Measurements from ENCODE around the gene DIP2C.
"Not testable (repeated sequence)": the region's sequence is repeated elsewhere in the genome, so short reads cannot be mapped to it uniquely, and the experiment has no call there.

DIP2C gene

DNA sequence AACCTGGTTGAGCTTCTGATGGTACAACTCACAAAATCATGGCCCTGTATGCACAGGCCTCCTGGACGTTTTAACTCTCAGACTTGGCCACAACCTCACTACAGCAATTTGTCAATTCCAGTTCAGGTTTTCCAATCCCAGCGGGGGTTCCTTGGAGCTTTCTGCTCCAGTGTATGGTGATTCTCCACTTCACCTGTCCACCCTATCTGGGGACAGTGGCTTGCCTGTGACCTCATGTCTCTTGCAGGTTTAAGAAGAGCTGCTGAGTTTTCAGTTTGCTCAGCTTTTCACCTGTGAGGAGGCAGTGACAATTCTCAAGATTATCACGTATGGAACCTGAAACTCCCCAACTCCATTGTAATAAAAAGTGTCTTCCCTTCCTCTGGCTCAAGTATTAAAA, 254.1 kb downstream of the DIP2C start:
- DNase-seq = no peak

- no peak for DNase-seq
Observed at GRCh38 chr10:429696-430095, 259.8 kb downstream of the DIP2C start.

DNA sequence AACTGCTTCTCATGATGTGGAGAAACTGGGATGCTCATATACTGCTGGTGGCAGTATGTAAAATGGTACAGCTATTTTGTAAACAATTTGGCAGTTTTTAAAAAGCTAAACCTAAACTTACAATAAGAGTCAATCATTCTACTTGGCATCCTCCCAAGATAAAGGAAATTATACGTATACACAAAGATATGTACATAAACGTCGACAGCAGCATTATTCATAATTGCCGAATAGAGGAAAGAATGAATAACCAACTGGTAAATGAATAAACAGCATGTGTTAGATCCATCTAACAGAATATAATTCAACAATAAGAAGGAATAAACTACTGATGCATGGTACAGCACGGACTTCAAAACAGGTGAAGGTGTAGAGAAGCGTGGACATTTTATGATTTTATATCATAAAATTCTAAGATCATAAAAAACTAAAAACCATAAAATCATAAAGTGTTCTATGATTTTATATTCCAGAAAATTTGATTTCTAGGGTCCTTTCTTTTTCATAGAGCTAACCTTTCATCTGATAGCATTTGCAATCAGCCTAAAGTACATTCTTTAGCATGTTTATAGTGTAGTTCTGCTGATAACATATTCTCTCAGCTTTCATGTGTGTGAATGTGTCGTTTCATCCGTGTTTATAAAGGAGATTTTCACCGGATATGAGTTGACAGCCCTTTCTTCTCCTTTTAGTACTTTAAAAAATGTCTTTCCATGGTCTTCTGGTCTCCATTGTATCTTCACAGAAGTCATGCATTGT, 261.5 kb downstream of the DIP2C start:
- DNase-seq = no peak

DNA sequence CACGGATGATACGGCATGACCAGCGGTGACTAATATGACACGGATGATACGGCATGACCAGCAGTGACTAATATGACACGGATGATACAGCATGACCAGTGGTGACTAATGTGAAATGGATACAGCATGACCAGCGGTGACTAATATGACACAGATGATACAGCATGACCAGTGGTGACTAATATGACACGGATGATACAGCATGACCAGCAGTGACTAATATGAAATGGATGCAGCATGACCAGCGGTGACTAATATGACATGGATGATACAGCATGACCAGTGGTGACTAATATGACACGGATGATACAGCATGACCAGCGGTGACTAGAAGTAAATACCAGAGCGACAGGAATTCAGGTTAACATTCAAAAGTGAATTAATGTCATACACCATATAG, 264.1 kb downstream of the DIP2C start:
- DNase-seq = not testable (repeated sequence)

- DNase-seq = not testable (repeated sequence)
Observed at GRCh38 chr10:424724-425123, 264.7 kb downstream of the DIP2C start.

DNA sequence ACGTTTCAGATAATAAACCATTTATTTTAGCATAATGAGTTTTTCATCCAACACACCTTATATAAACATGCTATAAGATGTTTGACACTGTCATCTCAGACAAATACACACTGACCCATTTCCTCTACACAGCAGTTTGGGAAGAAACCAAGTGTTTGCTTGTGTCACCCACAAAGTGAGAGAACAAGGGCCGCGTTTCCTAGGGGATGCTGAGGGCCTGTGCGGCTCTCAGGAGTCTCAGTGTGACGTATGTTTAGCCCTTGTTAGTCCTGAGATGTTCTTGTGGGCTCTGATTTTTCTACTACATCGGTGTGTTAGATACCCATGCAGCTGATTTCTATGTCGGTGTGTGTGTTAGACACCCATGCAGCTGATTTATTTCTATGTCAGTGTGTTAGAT, 266.3 kb downstream of the DIP2C start:
- no peak for DNase-seq

DNA sequence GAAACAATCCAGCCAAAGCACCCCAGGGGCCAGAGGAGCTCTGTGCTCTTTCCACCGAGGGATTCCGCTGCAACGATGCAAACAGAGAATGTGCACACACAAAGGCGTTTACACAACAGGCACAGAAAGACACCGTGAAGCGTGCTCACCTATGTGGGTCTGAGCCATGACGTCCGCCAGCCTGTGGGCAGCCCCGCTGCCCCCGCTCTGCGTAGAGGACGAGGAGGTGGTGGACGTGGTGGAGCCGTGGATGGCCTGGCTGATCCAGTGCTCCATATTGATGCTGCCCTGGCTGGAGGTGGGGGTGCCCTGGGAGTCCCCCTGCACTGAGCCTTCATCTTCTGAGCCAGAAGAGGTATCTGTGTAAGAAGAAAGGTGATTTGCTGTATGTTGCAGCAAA, 266.8 kb downstream of the DIP2C start:
- no peak for DNase-seq

DNA sequence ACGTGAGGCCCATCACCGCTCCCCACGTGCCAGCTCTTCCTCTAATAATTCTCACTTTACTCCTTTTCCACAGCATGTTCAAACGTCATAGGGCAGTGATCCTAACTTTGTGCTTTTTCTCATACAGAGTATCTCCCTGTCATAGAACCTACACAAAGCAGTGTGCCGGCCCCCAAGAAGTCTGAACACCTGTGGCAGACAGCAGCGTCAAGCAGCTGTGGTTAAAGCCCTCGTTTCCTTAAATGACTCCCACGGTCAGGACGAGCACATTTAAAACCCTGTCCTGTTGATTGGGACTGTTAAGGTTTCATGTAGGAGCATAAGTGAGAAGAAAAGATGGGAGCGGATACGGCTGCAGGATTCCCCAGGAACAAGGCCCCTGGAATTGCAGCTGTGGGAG, 267.2 kb downstream of the DIP2C start:
- no peak for DNase-seq

- DNase-seq = no peak
Observed at GRCh38 chr10:421170-421569, 268.3 kb downstream of the DIP2C start.

DNA sequence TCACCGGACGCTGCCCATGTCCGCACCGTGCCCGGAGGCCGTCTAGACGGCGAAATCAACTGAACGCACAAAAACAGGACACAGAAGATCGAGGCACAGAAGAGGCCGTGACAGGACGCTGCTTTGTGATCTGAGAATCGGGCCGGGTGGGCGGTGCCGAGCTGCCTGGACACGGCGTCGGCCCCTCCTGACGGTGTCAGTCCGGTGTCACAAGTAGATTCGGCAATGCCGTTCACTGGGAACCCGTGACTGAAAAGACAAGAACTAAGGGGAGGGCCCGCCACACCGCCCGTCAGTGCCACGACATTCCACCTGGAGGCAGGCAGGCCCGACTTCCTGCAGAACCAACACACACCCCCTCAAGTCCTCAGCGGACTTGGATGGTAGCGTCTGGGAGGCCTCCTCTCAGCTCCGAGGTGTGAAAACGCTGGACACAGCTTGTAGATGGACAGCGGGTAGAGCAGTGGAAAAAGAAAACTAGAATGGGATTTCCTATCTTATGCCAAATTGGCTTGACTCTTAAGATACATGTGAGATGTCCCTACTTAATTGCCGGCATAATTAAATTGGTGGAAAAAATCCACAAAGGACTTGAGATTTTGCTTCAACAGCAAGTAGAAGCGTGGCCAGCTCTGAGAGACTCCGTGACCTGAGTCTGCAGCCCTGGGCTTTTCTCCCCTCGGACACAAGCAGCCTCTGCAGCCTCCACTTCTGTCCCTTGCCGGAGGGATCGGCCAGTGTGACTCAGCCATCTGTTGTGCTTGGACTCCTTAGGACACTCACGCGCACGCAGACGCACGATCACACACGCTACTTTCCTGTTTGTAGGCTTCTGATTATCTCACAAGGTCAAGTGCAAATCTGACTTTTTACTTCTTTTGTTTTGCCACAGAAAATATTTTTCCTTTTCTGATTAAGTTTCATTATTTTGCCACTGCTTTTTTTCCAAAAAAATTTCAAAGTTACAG, 269.0 kb downstream of the DIP2C start:
- no peak for DNase-seq

GRCh38 chr10:418894-419293, 270.6 kb downstream of the DIP2C start:
- DNase-seq = no peak

DNA sequence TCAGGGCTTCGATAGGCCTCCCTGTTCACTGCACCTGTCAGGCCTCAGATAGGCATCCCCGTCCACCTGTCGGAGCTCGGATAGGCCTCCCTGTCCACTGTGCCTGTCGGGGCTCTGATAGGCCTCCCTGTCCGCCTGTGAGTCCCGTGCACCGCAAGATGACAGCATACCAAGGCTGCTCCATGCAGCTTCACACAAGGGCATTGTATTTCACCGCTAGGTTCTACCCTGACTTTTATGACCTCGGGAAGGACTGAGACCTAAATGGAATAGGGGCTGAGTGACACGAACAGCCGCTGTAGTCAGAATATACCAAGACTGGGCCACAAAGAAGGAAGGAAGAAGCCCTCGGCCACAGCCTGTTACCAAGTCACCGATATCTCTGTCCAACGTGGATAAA, 271.2 kb downstream of the DIP2C start:
- DNase-seq = no peak

GRCh38 chr10:416091-416515, 273.4 kb downstream of the DIP2C start:
- no peak for DNase-seq

DNA sequence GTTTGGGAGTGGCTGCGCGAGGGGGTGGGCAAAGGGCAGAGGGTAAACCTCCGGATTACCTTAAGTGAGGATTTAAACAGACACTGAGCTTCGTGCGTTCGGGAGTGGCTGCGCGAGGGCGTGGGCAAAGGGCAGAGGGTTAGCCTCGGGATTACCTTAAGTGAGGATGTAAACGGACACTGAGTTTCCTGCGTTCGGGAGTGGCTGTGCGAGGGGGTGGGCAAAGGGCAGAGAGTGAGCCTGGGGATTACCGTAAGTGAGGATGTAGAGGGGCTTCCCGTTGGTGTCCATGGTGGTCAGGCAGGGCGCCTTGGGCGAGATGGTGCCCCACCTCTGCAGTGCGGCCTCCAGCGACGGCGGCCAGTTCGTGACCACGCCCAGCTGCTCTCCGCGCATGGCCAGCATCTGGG, 275.8 kb downstream of the DIP2C start:
- DNase-seq = no peak

- no peak for DNase-seq
Observed at GRCh38 chr10:412109-412508, 277.4 kb downstream of the DIP2C start.

GRCh38 chr10:411603-412002, 277.9 kb downstream of the DIP2C start:
- no peak for DNase-seq

DNA sequence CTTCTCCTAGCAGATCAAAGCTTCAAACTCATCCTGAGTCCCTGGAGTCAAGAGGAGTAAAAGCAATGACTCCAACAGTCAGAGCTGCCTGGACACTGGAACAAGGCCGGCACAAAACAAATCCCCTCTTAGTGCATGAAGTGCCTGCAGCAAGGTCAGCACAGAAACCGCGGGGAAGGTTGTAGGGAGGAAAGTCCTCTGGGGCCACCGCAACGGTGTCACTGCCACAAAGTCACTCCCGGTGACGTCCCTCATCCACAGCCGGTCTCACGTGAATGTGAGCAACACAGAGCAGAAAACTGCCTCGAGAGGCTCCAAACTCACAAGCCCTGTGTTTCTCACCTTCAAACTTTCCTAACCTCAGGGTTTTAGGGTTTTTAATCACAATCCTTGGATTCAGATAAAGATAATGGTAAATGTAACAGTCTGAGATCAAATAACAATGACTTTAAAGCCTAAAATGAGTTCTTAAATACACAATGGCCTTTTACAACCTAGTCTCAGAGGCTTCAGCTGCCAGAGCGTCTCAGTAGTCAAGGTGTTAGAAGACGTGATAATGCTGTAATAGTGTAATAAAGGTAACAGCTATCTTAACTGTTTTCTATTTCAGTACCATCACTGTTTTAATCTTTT, 279.9 kb downstream of the DIP2C start:
- no peak for DNase-seq

GRCh38 chr10:408236-408635, 281.2 kb downstream of the DIP2C start:
- DNase-seq = no peak

DNA sequence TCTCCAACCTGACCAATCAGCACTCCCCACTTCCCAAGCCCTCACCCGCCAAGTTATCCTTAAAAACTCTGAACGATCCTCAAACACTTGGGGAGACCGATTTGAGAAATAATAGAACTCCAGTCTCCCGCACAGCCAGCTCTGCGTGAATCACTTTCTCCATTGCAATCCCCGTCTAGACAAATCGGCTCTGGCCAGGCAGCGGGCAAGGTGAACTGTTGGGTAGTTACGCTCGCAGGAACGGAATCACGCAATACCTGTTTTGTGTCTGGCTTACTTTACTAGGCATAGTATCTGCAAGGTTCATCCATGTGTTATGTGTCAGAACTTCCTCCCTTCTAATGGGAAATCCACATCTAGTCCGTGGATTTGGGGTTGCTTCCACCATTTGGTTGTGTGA, 282.5 kb downstream of the DIP2C start:
- DNase-seq = no peak

- no peak for DNase-seq
Observed at GRCh38 chr10:405648-406047, 283.8 kb downstream of the DIP2C start.

GRCh38 chr10:404991-405390, 284.5 kb downstream of the DIP2C start:
- no peak for DNase-seq

GRCh38 chr10:404346-404745, 285.1 kb downstream of the DIP2C start:
- no peak for DNase-seq

GRCh38 chr10:398954-399353, 290.5 kb downstream of the DIP2C start:
- no peak for DNase-seq

All from NCI-H226 (cell line).